ENCODE measurements around the gene CNOT6.

The CNOT6 gene

DNA sequence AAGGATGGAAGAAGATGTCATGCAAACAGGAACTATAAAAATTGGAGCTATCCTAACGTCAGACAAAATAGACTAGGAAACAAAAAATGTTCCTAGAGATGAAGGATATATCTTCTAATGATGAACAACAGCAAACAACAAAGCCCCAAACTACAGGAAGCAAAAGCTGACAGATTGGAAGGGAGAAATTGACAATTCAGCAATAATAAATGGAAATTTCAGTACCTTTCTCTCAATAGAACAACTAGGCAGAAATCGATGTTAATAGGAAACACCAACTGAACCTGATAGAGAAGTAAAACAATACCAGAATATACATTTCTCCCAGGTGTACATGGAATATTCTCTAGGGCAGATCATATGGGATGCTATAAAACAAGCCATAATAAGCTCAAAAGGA lies 89.6 kb downstream of the CNOT6 start:
- DNase-seq: no peak

DNA sequence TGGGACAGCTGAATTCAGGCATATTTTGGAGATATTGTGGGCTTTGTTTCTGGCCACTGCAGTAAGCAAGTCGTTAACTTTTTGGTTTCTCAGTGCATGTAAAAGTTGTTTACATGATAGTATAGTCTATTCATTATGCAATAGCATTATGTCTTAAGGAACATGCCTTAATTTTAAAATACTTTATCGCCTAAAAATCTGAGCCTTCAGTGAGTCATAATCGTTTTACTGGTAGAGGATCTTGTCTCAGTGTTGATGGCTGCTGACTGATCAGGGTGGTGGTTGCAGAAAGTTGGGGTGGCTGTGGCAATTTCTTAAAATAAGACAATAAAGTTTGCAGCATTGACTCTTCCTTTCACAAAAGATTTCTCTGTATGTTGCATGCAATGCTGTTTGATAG lies 92.0 kb downstream of the CNOT6 start:
- no peak for DNase-seq

- no peak for DNase-seq
Measured at GRCh38 chr5:180586870-180587269, 92.7 kb downstream of the CNOT6 start.

- DNase-seq: no peak
Measured at GRCh38 chr5:180589771-180590542, 95.8 kb downstream of the CNOT6 start.

GRCh38 chr5:180590543-180591310 lies 96.5 kb downstream of the CNOT6 start:
- no peak for DNase-seq

DNA sequence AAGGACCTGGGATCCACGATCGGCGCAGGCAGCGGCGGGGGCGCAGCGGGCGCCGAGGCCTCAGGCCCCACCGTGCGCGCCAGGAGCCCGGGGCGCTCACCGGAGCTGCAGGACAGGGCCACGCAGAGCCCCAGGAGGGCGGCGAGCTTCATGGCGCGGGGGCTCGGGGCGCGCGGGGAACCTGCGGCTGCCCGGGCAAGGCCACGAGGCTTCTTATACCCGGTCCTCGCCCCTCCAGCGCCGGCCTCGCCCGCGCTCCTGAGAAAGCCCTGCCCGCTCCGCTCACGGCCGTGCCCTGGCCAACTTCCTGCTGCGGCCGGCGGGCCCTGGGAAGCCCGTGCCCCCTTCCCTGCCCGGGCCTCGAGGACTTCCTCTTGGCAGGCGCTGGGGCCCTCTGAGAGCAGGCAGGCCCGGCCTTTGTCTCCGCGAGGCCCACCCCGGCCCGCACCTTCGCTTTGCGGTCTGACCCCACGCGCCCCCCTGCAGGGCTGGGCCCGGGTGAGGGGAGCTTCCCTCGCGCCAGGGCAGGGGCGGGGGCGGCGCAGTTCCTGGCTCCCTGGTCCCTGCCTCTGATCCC lies 97.2 kb downstream of the CNOT6 start, which contains the start of gene SCGB3A1:
SCGB3A1 (minus strand) TSS at position 189 of the 577 bp plus-strand sequence; CDS start at position 152, 37 bp downstream.
- peak; percentile 53 to 76 (median 66) for DNase-seq

GRCh38 chr5:180592176-180592575 lies 98.0 kb downstream of the CNOT6 start:
- no peak for DNase-seq

DNA sequence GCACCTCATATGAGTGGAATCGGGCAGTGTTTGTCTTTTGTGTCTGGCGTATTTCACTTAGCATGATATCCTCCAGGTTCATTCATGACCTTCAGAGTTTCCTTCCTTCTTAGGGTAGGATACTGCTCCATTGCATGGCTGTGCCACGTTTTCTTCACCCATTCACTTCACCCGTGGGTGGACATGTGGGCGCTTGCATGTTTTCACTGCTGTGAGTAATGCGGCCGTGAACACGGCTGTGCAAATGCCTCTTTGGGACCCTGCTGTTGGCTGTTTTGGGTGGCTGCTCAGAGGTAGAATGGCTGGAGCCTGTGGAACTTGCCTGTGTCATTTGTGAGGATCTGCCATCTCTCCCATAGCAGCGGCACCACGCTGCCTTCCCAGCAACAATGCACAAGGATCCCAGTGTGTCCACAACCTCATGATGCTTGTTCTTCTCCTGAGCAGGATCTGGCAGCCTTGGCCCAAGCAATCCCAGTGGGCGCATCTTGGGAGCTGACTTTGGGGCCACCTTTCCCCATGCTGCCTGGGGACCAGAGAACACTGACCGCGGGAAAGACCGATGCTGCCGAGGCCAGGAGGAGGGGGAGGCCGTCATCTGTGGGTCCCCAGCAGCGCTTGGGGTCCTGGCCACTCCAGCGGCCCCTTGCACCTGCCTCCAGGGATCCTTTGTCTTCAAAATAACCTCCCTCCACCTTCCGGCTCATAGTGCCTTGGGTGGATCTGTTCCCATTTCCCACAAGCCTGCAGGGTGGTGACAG lies 99.4 kb downstream of the CNOT6 start:
- DNase-seq: no peak

DNA sequence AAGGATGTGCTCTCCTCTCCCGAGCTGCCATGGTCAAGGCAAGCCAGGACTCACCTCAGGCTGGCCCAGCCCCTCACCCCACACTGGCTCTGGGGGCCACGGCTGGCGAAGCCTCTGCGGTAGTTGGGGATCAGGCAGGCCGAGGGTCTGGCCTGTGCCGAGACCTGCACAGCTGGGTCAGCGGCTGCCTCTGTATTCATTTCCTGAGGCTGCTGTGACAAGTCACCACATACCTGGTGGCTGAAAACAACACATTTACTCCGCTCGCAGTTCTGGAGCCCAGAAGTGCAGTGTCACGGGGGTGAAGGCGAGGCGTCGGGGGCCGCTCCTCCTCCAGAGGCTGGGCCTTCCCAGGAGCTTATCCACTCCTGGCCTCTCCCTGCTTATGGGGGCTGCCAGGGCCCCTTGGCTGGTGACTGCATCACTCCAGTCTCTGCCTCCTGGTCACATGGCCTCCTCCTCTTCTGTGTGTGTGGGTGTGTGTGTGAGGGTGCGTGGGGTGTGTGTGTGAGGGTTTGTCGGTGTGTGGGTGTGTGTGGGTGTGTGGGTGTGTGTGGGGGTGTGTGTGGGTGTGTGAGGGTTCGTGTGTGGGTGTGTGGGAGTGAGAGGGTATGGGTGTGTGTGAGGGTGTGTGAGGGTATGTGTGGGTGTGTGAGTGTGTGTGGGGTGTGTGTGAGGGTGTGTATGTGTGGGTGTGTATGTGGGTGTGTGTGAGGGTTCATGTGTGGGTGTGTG lies 100.3 kb downstream of the CNOT6 start:
- no peak for DNase-seq

- DNase-seq: no peak
Measured at GRCh38 chr5:180595046-180595379, 100.8 kb downstream of the CNOT6 start.

DNA sequence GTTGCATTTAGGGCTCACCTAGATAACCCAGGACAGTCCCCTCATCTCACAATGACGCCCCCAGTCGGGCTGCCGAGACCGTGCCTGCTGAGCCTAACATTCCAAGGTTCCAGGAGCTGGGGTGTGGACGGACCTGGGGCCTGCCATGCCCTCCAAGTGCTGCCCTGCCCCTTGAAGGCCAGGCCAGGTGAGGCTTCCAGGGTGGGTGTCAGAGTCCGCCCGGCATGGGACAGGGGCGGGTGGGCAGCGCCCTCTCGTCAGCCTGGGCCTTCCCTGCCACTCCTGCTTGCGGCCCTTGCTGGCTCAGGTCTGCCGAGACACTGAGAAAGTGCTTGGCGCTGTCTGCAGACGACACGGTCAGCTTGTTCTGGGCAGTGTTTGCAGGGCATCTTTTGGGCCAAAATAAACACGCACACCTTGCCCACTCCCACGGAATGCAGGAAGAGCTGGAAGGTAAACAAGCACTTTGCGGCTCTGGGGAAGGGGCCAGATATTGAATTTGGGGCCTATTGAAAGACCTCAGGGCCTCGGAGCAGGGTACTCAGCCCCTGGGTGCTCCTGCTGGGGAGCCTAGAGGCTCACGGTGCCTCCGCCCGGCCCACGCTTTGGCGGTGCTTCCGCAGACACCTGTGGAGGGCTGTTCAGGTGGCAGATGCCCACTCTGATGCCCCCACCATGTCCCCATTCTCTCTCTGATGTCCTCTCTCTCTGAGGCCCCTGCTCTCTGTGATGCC lies 101.4 kb downstream of the CNOT6 start:
- DNase-seq: no peak

- no peak for DNase-seq
Measured at GRCh38 chr5:180596115-180596667, 102.0 kb downstream of the CNOT6 start.

DNA sequence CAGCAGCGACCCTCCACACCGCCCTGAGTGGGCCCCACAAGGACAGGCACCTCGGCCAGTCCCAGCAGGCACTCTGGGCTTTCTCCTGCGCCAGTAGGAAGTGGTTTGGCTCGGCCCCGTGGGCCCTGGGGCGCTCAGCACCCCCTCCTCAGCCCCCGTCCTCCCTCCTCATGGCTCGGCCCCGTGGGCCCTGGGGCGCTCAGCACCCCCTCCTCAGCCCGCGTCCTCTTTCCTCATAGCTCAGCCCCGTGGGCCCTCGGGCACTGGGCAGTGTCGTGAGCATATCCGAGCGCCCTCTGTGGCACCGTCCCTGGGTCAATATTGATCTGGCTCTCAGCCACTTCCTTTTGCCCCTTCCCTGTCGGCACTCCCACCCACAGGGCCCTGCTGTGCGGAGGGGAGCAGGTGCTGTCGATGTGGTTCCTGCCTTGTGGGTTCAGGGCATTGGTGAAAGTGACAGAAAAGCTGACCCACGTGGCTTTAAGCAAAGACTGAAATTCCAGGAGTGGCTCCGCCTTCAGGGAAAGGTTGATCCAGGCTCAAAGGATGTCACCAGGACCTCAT lies 102.6 kb downstream of the CNOT6 start:
- no peak for DNase-seq

GRCh38 chr5:180598316-180598701 lies 104.1 kb downstream of the CNOT6 start:
- DNase-seq: no peak

DNA sequence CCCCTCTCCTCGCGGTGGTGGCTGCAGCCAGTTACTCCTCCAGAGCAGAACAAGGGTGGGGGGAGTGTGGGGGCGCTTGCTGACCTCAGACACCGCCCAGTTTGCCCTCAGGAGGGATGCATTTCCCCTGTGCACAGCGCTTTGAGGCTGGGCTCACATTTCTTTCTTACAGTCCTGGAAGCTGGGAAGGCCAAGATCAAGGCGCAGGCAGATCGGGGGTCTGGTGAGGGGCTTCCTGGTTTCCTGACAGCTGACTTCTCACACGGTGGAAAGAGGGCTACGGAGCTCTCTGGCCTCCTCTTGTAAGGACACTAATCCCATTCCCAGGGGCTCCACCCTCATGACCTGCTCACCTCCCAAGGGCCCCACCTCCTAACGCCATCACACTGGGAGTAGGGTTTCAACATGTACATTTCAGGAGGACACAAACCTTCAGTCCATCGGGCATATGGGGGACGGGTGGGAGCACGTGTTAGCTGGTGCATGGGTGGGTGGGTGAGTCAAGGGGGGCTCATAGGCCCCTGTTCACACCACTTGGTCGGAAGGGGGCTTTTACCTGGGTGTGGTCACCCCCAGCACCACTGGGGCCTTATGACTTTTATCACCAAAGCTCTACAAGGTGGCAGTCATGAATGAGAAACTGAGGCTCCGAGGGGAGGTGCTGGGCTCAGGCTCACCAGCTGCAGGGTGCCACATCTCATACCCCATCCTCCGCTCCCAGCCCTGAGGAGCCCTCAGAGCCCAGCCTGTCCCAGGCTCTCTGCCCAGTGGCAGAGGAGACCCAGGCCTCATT lies 104.8 kb downstream of the CNOT6 start:
- no peak for DNase-seq

DNA sequence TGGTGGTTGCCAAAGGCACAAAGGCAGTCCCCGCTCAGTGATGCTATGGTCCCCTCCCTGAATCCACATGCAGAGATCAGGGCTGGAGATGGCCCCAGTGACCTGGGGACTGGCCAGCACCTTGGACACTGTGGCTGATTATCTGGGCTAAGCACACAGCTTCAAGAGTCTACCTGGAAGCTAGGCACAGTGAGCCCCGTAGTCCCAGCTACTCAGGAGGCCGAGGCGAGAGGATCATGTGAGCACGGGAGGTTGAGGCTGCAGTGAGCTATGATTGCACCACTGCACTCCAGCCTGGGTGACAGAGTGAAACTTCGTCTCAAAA lies 105.4 kb downstream of the CNOT6 start:
- DNase-seq: no peak

GRCh38 chr5:180599981-180600553 lies 105.9 kb downstream of the CNOT6 start:
- no peak for DNase-seq

DNA sequence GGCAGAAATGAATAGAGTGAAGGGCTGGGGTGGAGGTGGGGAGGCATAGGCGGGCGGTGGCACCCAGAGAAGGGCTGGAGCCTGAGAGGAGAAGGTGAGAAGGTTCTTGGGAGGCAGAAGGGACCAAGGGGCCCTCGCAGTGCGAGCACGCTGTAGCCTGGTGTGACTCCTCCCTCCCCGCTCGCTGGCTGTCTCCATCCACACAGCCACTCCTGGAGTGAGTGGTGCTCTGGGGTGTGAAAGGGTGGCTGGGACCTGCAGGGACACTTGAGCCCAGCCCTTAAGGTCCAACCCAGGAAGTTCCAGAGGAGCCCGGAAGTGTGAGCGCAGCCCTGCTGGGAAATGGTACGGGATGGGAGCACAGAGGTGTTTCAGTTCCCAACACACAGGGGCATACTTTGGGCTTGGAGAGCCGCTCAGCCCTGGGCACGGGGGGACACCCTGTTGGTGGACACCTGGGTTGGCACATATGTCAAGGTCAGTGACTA lies 106.4 kb downstream of the CNOT6 start:
- no peak for DNase-seq
